ENCODE results near the gene CEACAM4.
"Not testable (repeated sequence)": the region's sequence is repeated elsewhere in the genome, so short reads cannot be mapped to it uniquely, and the experiment has no call there.

Gene CEACAM4

GRCh38 chr19:41584931-41585330 lies 41.9 kb downstream of the CEACAM4 start:
- CTCF ChIA-PET, result interaction anchor here (1.3 to 7.6 kb wide), 4 partner anchors 10 to 135 kb away, joined by 3 to 48 read pairs (median 8); no protein-coding TSS in a partner anchor
- TF ChIP-seq CTCF (IDR thresholded peaks at IDR 0.05; ENCODE audit: control extremely low read depth, extremely low read depth, low read depth, missing control alignments), result no peak
- no peak for DNase-seq (ENCODE audit: extremely low spot score)
- POLR2A ChIA-PET, result no interaction called here

GRCh38 chr19:41584260-41584810 lies 42.5 kb downstream of the CEACAM4 start:
- no peak for DNase-seq (ENCODE audit: extremely low spot score)
- POLR2A ChIA-PET, result no interaction called here
- CTCF ChIA-PET, result interaction anchor here (1.3 to 7.6 kb wide), 4 partner anchors 11 to 135 kb away, joined by 3 to 48 read pairs (median 8); no protein-coding TSS in a partner anchor
- TF ChIP-seq CTCF (IDR thresholded peaks at IDR 0.05; ENCODE audit: control extremely low read depth, extremely low read depth, low read depth, missing control alignments), result no peak

GRCh38 chr19:41582577-41583182 lies 44.2 kb downstream of the CEACAM4 start:
- CTCF ChIA-PET, result interaction anchor here (1.3 to 7.6 kb wide), 3 partner anchors 12 to 133 kb away, joined by 5 to 48 read pairs (median 5); no protein-coding TSS in a partner anchor
- DNase-seq (ENCODE audit: extremely low spot score); POLR2A ChIA-PET: not testable (repeated sequence)

- CTCF ChIA-PET, result interaction anchor here (1.3 to 7.6 kb wide), 4 partner anchors 10 to 131 kb away, joined by 4 to 48 read pairs (median 6); no protein-coding TSS in a partner anchor
- POLR2A ChIA-PET; DNase-seq (ENCODE audit: extremely low spot score): not testable (repeated sequence)
These were observed 45.8 kb downstream of the CEACAM4 start for GRCh38 chr19:41581068-41581467.

DNA sequence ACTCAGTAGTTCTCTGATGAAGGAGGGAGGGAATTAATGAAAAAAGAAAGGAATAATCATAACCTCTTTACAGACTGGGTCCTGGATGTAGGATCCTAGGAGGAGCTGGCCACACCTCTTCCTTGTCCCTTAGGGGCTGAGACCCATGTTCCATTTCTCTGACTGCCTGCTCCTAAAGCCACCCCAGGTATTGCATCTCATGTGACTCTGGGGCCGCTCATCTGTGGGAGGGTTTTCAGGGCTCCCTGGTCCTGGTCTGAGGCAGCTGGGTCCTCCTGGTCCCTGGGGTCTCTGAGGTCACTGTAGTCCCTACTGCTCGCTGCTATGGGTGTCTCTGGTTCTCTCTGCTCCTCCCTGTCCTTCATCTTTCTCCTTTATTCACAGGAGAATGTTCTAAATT lies 48.0 kb downstream of the CEACAM4 start:
- CTCF ChIA-PET, result interaction anchor here (1.1 to 7.6 kb wide), 5 partner anchors 8 to 130 kb away, joined by 3 to 48 read pairs (median 7); no protein-coding TSS in a partner anchor
- no peak for DNase-seq (ENCODE audit: extremely low spot score)
- TF ChIP-seq CTCF (IDR thresholded peaks at IDR 0.05; ENCODE audit: control extremely low read depth, extremely low read depth, low read depth, missing control alignments), result no peak
- POLR2A ChIA-PET, result no interaction called here

DNA sequence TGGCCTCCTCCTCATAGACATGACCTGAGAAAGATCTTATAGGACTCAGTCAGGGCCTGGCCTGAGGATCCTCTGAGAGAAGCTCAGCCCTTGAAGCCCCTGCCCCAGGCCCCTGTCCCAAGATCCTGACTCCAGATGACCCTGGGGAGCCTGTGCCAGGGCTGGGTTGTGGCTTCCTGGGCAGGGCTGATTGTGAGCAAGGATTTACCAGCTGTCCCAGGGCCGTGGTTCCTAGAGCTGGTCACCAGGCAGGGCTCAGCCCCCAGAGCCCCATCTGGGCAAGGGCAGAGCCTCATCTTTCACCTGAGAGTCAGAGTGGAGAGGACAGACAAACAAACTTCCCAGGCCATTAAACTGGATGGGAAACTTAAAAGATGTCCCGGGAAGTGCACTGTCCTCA lies 49.0 kb downstream of the CEACAM4 start:
- DNase-seq (ENCODE audit: extremely low spot score), result no peak
- TF ChIP-seq CTCF (IDR thresholded peaks at IDR 0.05; ENCODE audit: control extremely low read depth, extremely low read depth, low read depth, missing control alignments), result no peak
- ChIA-PET CTCF (interaction anchor here (1.1 to 7.6 kb wide), 4 partner anchors 7 to 128 kb away, joined by 4 to 48 read pairs (median 14); no protein-coding TSS in a partner anchor), POLR2A (no interaction called here)

- TF ChIP-seq CTCF (IDR thresholded peaks at IDR 0.05; ENCODE audit: control extremely low read depth, extremely low read depth, low read depth, missing control alignments), result no peak
- ChIA-PET CTCF (interaction anchor here (1.2 to 21.8 kb wide), 5 partner anchors 7 to 126 kb away, joined by 3 to 343 read pairs (median 18); no protein-coding TSS in a partner anchor), POLR2A (interaction anchor here (0.6 kb wide), 1 partner anchor 168 kb away, joined by 7 read pairs; no protein-coding TSS in a partner anchor)
- DNase-seq (ENCODE audit: extremely low spot score), result no peak
These were observed 49.6 kb downstream of the CEACAM4 start for GRCh38 chr19:41577144-41577830.

All from GM10248 (cell line).